ENCODE measurements around the gene RAB40B. TPM values are rescaled to one million over a fixed set of nuclear protein-coding genes. Genes with fewer than 3 reads are reported as not detected.
A peak's percentile ranks its signal among the peaks of the same experiment; 100 is the strongest.

The RAB40B gene
- total RNA-seq, 2 donors from 2014 or later, result 1.7 to 2.8 TPM

- peaks cover 3 to 8% of the 10 kb centered on the region in 2 donors for H3K36me3 Mint-ChIP-seq
- peaks cover 2 to 5% of the 10 kb centered on the region in 2 donors for H3K9me3 Mint-ChIP-seq
- DNase-seq (ENCODE audit: low spot score in 2 of 2), result no peak
- H3K27ac Mint-ChIP-seq, result no peak overlapping the region
- ATAC-seq, result no peak
Measured at GRCh38 chr17:82699551-82699950, 1.1 kb upstream of the RAB40B start.

- no peak for DNase-seq (ENCODE audit: low spot score in 2 of 2)
- Mint-ChIP-seq H3K9me3 (peaks cover 6 to 9% of the 10 kb centered on the region in 2 donors), H3K36me3 (peaks cover 8 to 13% of the 10 kb centered on the region in 2 donors), H3K27ac (no peak overlapping the region)
- ATAC-seq, result no peak
Measured at GRCh38 chr17:82698974-82699442, 510 bp upstream of the RAB40B start.

- peaks cover 6 to 9% of the 10 kb centered on the region in 2 donors for H3K9me3 Mint-ChIP-seq
- H3K36me3 Mint-ChIP-seq, result peaks cover 8 to 22% of the 10 kb centered on the region in 2 donors
- DNase-seq (ENCODE audit: low spot score in 2 of 2) (peak in 1 of 2 donors; percentile 16), ATAC-seq (no peak)
- no peak overlapping the region for H3K27ac Mint-ChIP-seq
Measured at GRCh38 chr17:82697808-82698064, 762 bp downstream of the RAB40B start.

- ATAC-seq, result no peak
- Mint-ChIP-seq H3K27ac (no peak overlapping the region), H3K36me3 (peaks cover 8 to 22% of the 10 kb centered on the region in 2 donors), H3K9me3 (peaks cover 6 to 9% of the 10 kb centered on the region in 2 donors)
- no peak for DNase-seq (ENCODE audit: low spot score in 2 of 2)
Measured at GRCh38 chr17:82696916-82697807, 1.3 kb downstream of the RAB40B start.

- Mint-ChIP-seq H3K9me3 (peaks cover 6 to 9% of the 10 kb centered on the region in 2 donors), H3K36me3 (peaks cover 8 to 22% of the 10 kb centered on the region in 2 donors), H3K27ac (no peak overlapping the region)
- ATAC-seq (no peak), DNase-seq (ENCODE audit: low spot score in 2 of 2) (no peak)
Measured at GRCh38 chr17:82696259-82696658, 2.2 kb downstream of the RAB40B start.

GRCh38 chr17:82694647-82695046, 3.9 kb downstream of the RAB40B start:
- ATAC-seq (no peak), DNase-seq (ENCODE audit: low spot score in 2 of 2) (no peak)
- H3K9me3 Mint-ChIP-seq, result peaks cover 6 to 9% of the 10 kb centered on the region in 2 donors
- peaks cover 8 to 22% of the 10 kb centered on the region in 2 donors for H3K36me3 Mint-ChIP-seq
- H3K27ac Mint-ChIP-seq, result no peak overlapping the region

GRCh38 chr17:82693168-82693867, 5.2 kb downstream of the RAB40B start:
- H3K9me3 Mint-ChIP-seq, result peaks cover 6 to 9% of the 10 kb centered on the region in 2 donors
- ATAC-seq (no peak), DNase-seq (ENCODE audit: low spot score in 2 of 2) (no peak)
- peaks cover 8 to 22% of the 10 kb centered on the region in 2 donors for H3K36me3 Mint-ChIP-seq
- peak overlapping the region in 1 of 2 donors; percentile 56 for H3K27ac Mint-ChIP-seq

- Mint-ChIP-seq H3K27ac (no peak overlapping the region), H3K9me3 (peaks cover 6 to 9% of the 10 kb centered on the region in 2 donors), H3K36me3 (peaks cover 8 to 22% of the 10 kb centered on the region in 2 donors)
- DNase-seq (ENCODE audit: low spot score in 2 of 2) (no peak), ATAC-seq (no peak)
Measured at GRCh38 chr17:82692268-82692667, 6.2 kb downstream of the RAB40B start.

- peaks cover 6 to 9% of the 10 kb centered on the region in 2 donors for H3K9me3 Mint-ChIP-seq
- DNase-seq (ENCODE audit: low spot score in 2 of 2), result no peak
- ATAC-seq, result no peak
- no peak overlapping the region for H3K27ac Mint-ChIP-seq
- H3K36me3 Mint-ChIP-seq, result peaks cover 8 to 22% of the 10 kb centered on the region in 2 donors
Measured at GRCh38 chr17:82691714-82692113, 6.8 kb downstream of the RAB40B start.

GRCh38 chr17:82690786-82691489, 7.6 kb downstream of the RAB40B start:
- Mint-ChIP-seq H3K9me3 (peaks cover 6 to 9% of the 10 kb centered on the region in 2 donors), H3K36me3 (peaks cover 8 to 22% of the 10 kb centered on the region in 2 donors), H3K27ac (peak overlapping the region in 1 of 2 donors; percentile 13)
- ATAC-seq (no peak), DNase-seq (ENCODE audit: low spot score in 2 of 2) (no peak)

- no peak for DNase-seq (ENCODE audit: low spot score in 2 of 2)
- no peaks in the 10 kb centered on the region for H3K9me3 Mint-ChIP-seq
- peaks cover under 1 to 9% of the 10 kb centered on the region in 2 donors for H3K36me3 Mint-ChIP-seq
- no peak for ATAC-seq
- no peak overlapping the region for H3K27ac Mint-ChIP-seq
Measured at GRCh38 chr17:82689077-82689476, 9.4 kb downstream of the RAB40B start.

GRCh38 chr17:82687871-82688270, 10.6 kb downstream of the RAB40B start:
- Mint-ChIP-seq H3K27ac (no peak overlapping the region), H3K36me3 (no peaks in the 10 kb centered on the region), H3K9me3 (no peaks in the 10 kb centered on the region)
- ATAC-seq (no peak), DNase-seq (ENCODE audit: low spot score in 2 of 2) (no peak)

GRCh38 chr17:82687375-82687861, 11.1 kb downstream of the RAB40B start:
- peak overlapping the region in 1 of 2 donors; percentile 37 for H3K27ac Mint-ChIP-seq
- H3K9me3 Mint-ChIP-seq, result no peaks in the 10 kb centered on the region
- DNase-seq (ENCODE audit: low spot score in 2 of 2) (no peak), ATAC-seq (no peak)
- H3K36me3 Mint-ChIP-seq, result no peaks in the 10 kb centered on the region

- no peak for ATAC-seq
- H3K27ac Mint-ChIP-seq, result no peak overlapping the region
- H3K36me3 Mint-ChIP-seq, result peaks cover 0 to 7% of the 10 kb centered on the region in 2 donors
- no peak for DNase-seq (ENCODE audit: low spot score in 2 of 2)
- peaks cover 0 to 6% of the 10 kb centered on the region in 2 donors for H3K9me3 Mint-ChIP-seq
Measured at GRCh38 chr17:82686366-82687324, 11.9 kb downstream of the RAB40B start.

- no peak for DNase-seq (ENCODE audit: low spot score in 2 of 2)
- no peak for ATAC-seq
- no peak overlapping the region for H3K27ac Mint-ChIP-seq
Measured at GRCh38 chr17:82685291-82685690, 13.2 kb downstream of the RAB40B start.

More at GRCh38 chr17:82685291-82685690, 13.2 kb downstream of the RAB40B start:
- peaks cover 0 to 7% of the 10 kb centered on the region in 2 donors for H3K9me3 Mint-ChIP-seq
- H3K36me3 Mint-ChIP-seq, result peaks cover 0 to 9% of the 10 kb centered on the region in 2 donors

Data from activated naive CD4-positive, alpha-beta T cell treated with anti-CD3 and anti-CD28 coated beads, Interleukin-2, amount 50 U/mL, for 72 hours (primary cell).